ENCODE results near the gene RILPL1.

DNA sequence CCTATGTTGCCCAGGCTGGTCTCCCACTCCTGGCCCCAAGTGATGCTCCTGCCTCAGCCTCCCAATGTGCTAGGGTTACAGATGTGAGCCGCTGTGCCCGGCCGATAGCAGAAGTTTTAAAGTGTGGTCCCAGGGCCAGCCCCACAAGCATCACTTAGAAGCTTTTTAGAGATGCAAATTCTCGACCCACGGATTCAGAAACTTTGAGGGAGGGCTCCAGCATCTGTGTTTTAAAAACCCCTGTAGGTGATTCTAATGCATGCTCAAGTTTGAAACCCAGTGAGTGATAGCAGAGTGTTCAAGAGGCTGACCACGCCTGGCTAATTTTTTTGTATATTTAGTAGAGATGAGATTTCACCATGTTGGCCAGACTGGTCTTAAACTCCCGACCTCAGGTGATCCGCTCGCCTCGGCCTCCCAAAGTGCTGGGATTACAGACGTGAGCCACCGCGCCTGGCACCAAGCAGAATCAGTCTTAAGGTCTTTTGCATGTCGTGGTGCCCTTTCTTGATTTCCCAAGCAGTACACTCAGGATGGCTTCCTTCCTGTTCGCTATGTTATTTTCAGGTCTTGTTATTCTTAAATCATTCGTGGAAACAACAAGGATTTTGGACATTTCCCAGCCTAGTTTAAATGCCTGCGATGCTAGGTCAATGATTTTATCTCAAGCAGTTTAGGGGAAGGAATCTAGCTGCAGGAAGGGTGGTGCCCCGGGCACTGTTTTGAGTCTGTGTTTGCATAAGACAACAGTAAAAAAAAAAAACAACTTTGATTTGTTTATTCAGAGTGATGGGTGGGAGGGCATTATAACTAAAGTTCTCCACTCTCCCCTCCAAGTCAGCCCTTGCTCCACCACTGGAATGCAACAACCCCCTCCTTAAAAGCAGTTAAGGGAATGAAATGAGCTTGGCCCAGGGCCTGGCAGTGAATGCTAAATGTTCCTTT lies 87.9 kb downstream of the RILPL1 start:
- TF ChIP-seq POLR2AphosphoS5 (IDR thresholded peaks at IDR 0.05; ENCODE audit: borderline replicate concordance, low read depth, low read length) (no peak), EZH2 (IDR thresholded peaks at IDR 0.05) (no peak)
